ENCODE results near the gene SETX. TPM values are rescaled to one million over a fixed set of nuclear protein-coding genes. Genes with fewer than 3 reads are reported as not detected.

Gene SETX
- polyA plus RNA-seq, 3 donors: 45.4 to 49.3 (median 46.9) TPM

GRCh38 chr9:132242621-132243155 is 112.1 kb downstream of the SETX start:
- no peak for DNase-seq (ENCODE audit: low read depth in 3 of 3, low spot score in 2 of 3)

GRCh38 chr9:132241840-132242620 is 112.8 kb downstream of the SETX start:
- no peak for DNase-seq (ENCODE audit: low read depth in 3 of 3, low spot score in 2 of 3)

GRCh38 chr9:132241483-132241839 is 113.3 kb downstream of the SETX start:
- no peak for DNase-seq (ENCODE audit: low read depth in 3 of 3, low spot score in 2 of 3)

- peak in 2 of 3 donors; percentile 60 to 68 for DNase-seq (ENCODE audit: low read depth in 3 of 3, low spot score in 2 of 3)
Measured at GRCh38 chr9:132240841-132241482, 113.8 kb downstream of the SETX start.

GRCh38 chr9:132239999-132240840 is 114.6 kb downstream of the SETX start:
- DNase-seq (ENCODE audit: low read depth in 3 of 3, low spot score in 2 of 3): no peak

- DNase-seq (ENCODE audit: low read depth in 3 of 3, low spot score in 2 of 3): no peak
Measured at GRCh38 chr9:132239518-132239917, 115.3 kb downstream of the SETX start.

- DNase-seq (ENCODE audit: low read depth in 3 of 3, low spot score in 2 of 3): no peak
Measured at GRCh38 chr9:132238992-132239391, 115.8 kb downstream of the SETX start.

- no peak for DNase-seq (ENCODE audit: low read depth in 3 of 3, low spot score in 2 of 3)
Measured at GRCh38 chr9:132238026-132238972, 116.5 kb downstream of the SETX start.

GRCh38 chr9:132237481-132237880 is 117.3 kb downstream of the SETX start:
- DNase-seq (ENCODE audit: low read depth in 3 of 3, low spot score in 2 of 3): no peak

- DNase-seq (ENCODE audit: low read depth in 3 of 3, low spot score in 2 of 3): no peak
Measured at GRCh38 chr9:132236662-132237311, 118.0 kb downstream of the SETX start.

GRCh38 chr9:132235894-132236661 is 118.7 kb downstream of the SETX start:
- DNase-seq (ENCODE audit: low read depth in 3 of 3, low spot score in 2 of 3): peak in 1 of 3 donors; percentile 51

GRCh38 chr9:132235125-132235524 is 119.7 kb downstream of the SETX start:
- DNase-seq (ENCODE audit: low read depth in 3 of 3, low spot score in 2 of 3): no peak

GRCh38 chr9:132234535-132234934 is 120.3 kb downstream of the SETX start:
- DNase-seq (ENCODE audit: low read depth in 3 of 3, low spot score in 2 of 3): no peak

- DNase-seq (ENCODE audit: low read depth in 3 of 3, low spot score in 2 of 3): no peak
Measured at GRCh38 chr9:132233138-132233537, 121.6 kb downstream of the SETX start.

GRCh38 chr9:132232522-132232921 is 122.3 kb downstream of the SETX start:
- DNase-seq (ENCODE audit: low read depth in 3 of 3, low spot score in 2 of 3): no peak

GRCh38 chr9:132231019-132231701 is 123.6 kb downstream of the SETX start:
- no peak for DNase-seq (ENCODE audit: low read depth in 3 of 3, low spot score in 2 of 3)

GRCh38 chr9:132230605-132231004 is 124.2 kb downstream of the SETX start:
- DNase-seq (ENCODE audit: low read depth in 3 of 3, low spot score in 2 of 3): no peak

GRCh38 chr9:132228062-132228461 is 126.7 kb downstream of the SETX start:
- DNase-seq (ENCODE audit: low read depth in 3 of 3, low spot score in 2 of 3): no peak
